Suprapubic skin (tissue), 4 donors: ENCODE measurements around the gene PYM1. TPM values are rescaled to one million over a fixed set of nuclear protein-coding genes. Genes with fewer than 3 reads are reported as not detected.

Experiments
- DNase-seq, 2 donors: peaks; one replicate each; pipeline ENCODE4 v3.0.0-alpha.2; 2019; ENCODE audit warnings: low spot score in 2 of 2
- H3K27ac ChIP-seq: fragments of 200-600 bp; sonication (generic); one replicate; pipeline ENCODE4 v1.5.1; 2019
- H3K27me3 ChIP-seq: fragments of 200-600 bp; sonication (generic); one replicate; pipeline ENCODE4 v1.5.1; 2019
- H3K36me3 ChIP-seq: fragments of 200-600 bp; sonication (generic); one replicate; pipeline ENCODE4 v1.5.1; 2019
- H3K4me1 ChIP-seq: fragments of 200-600 bp; sonication (generic); one replicate; pipeline ENCODE4 v1.5.1; 2019
- H3K4me3 ChIP-seq: fragments of 200-600 bp; sonication (generic); one replicate; pipeline ENCODE4 v1.5.1; 2019; ENCODE audit warnings: mild to moderate bottlenecking
- H3K9me3 ChIP-seq: fragments of 200-600 bp; sonication (generic); one replicate; pipeline ENCODE4 v1.5.1; 2019
- CTCF ChIP-seq, 2 donors: fragments of 200-600 bp in 1 of 2; fragments of 450-650 bp in 1 of 2; sonication (generic) in 1 of 2; IDR thresholded peaks; one replicate each; pipeline ENCODE4 v1.5.1; 2016 to 2019; ENCODE audit warnings: antibody characterized with exemption in 2 of 2, mild to moderate bottlenecking in 1 of 2, moderate library complexity in 1 of 2
- EP300 ChIP-seq: sonication (generic); formaldehyde crosslinking; IDR thresholded peaks from one replicate; pipeline ENCODE4 v1.6.1; 2017; ENCODE audit warnings: antibody characterized with exemption
- POLR2A ChIP-seq, 2 donors: fragments of 450-650 bp; IDR thresholded peaks; one replicate each; pipeline ENCODE4 v1.6.1; 2017; ENCODE audit warnings: antibody characterized with exemption in 2 of 2, mild to moderate bottlenecking in 2 of 2, moderate library complexity in 2 of 2
- POLR2AphosphoS5 ChIP-seq, 3 donors: sonication (generic); formaldehyde crosslinking; IDR thresholded peaks; one replicate each; pipeline ENCODE4 v1.6.1; 2017; ENCODE audit warnings: antibody characterized with exemption in 3 of 3
- WGBS: methylation state at CpG from one replicate; pipeline ENCODE4 v1.1.5; 2018; 5-methylcytosine and 5-hydroxymethylcytosine counted together
- total RNA-seq, 4 donors: library from RNA; depleted of rRNA; stranded (reverse); fragments of >200 nt; gene quantifications; one replicate each; pipeline ENCODE4 v1.1.0, GENCODE V29; 2016

Gene PYM1
- total RNA-seq, 4 donors from 2014 or later, result 32.0 to 41.8 (median 37.4) TPM

GRCh38 chr12:55899082-55899481 is 28.6 kb downstream of the PYM1 start:
- Histone ChIP-seq H3K4me3 (no peak overlapping the region), H3K27ac (no peak overlapping the region), H3K9me3 (no peaks in the 10 kb centered on the region), H3K27me3 (no peaks in the 10 kb centered on the region), H3K36me3 (peaks cover 39% of the 10 kb centered on the region), H3K4me1 (no peaks in the 10 kb centered on the region)
- TF ChIP-seq EP300 (no peak), POLR2A (IDR thresholded peaks at IDR 0.05) (no peak), POLR2AphosphoS5 (IDR thresholded peaks at IDR 0.05) (no peak), CTCF (IDR thresholded peaks at IDR 0.05) (no peak)
- DNase-seq, result no peak
- WGBS, result 48% methylated on average over 2 of the region's 2 CpGs

- DNase-seq, result no peak
- no peaks in the 10 kb centered on the region for H3K4me1 ChIP-seq
- no peak overlapping the region for H3K27ac ChIP-seq
- H3K9me3 ChIP-seq, result no peaks in the 10 kb centered on the region
- H3K4me3 ChIP-seq, result no peak overlapping the region
- H3K27me3 ChIP-seq, result no peaks in the 10 kb centered on the region
- TF ChIP-seq EP300, result no peak
- TF ChIP-seq POLR2A (IDR thresholded peaks at IDR 0.05), result no peak
- no peak for TF ChIP-seq CTCF (IDR thresholded peaks at IDR 0.05)
- no peak for TF ChIP-seq POLR2AphosphoS5 (IDR thresholded peaks at IDR 0.05)
- no peaks in the 10 kb centered on the region for H3K36me3 ChIP-seq
- WGBS, result 85% methylated on average over 1 of the region's 1 CpG
Measured at GRCh38 chr12:55893723-55894122, 34.0 kb downstream of the PYM1 start.

GRCh38 chr12:55891310-55891709 is 36.4 kb downstream of the PYM1 start:
- no peak overlapping the region for H3K4me3 ChIP-seq
- no peak overlapping the region for H3K27ac ChIP-seq
- WGBS, result 79% methylated on average over 4 of the region's 4 CpGs
- no peaks in the 10 kb centered on the region for H3K27me3 ChIP-seq
- no peaks in the 10 kb centered on the region for H3K9me3 ChIP-seq
- no peaks in the 10 kb centered on the region for H3K36me3 ChIP-seq
- no peak for TF ChIP-seq POLR2A (IDR thresholded peaks at IDR 0.05)
- no peak for TF ChIP-seq CTCF (IDR thresholded peaks at IDR 0.05)
- TF ChIP-seq POLR2AphosphoS5 (IDR thresholded peaks at IDR 0.05), result no peak
- no peak for TF ChIP-seq EP300
- no peaks in the 10 kb centered on the region for H3K4me1 ChIP-seq
- no peak for DNase-seq

DNA sequence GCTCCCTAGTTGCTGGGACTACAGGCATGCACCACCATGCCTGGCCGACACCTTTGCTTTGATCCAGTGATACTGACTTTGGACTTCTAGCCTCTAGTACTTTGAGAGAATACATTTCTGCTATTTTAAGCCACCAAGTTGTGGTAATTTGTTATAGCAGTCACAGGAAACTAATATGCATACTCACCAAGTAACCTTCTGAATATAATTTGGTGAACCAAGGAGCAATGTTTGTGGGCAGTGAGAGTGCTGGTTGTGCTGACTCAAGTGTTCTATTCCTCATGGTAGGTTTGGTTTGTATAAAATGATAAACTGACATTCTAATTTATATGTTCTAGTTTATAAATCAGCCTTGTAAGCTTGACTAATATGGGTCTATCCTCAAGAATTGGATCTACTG is 42.6 kb downstream of the PYM1 start:
- Histone ChIP-seq H3K4me1 (no peaks in the 10 kb centered on the region), H3K27ac (no peak overlapping the region), H3K4me3 (no peak overlapping the region), H3K27me3 (no peaks in the 10 kb centered on the region), H3K36me3 (no peaks in the 10 kb centered on the region), H3K9me3 (no peaks in the 10 kb centered on the region)
- no peak for TF ChIP-seq POLR2A (IDR thresholded peaks at IDR 0.05)
- TF ChIP-seq EP300, result no peak
- TF ChIP-seq POLR2AphosphoS5 (IDR thresholded peaks at IDR 0.05), result no peak
- TF ChIP-seq CTCF (IDR thresholded peaks at IDR 0.05), result no peak
- 70% methylated on average over 1 of the region's 1 CpG for WGBS
- DNase-seq, result no peak

GRCh38 chr12:55877824-55878223 is 49.9 kb downstream of the PYM1 start:
- no peaks in the 10 kb centered on the region for H3K9me3 ChIP-seq
- DNase-seq, result no peak
- no peak overlapping the region for H3K4me3 ChIP-seq
- no peak overlapping the region for H3K27ac ChIP-seq
- H3K4me1 ChIP-seq, result peaks cover 11% of the 10 kb centered on the region
- no peaks in the 10 kb centered on the region for H3K36me3 ChIP-seq
- H3K27me3 ChIP-seq, result no peaks in the 10 kb centered on the region
- TF ChIP-seq POLR2AphosphoS5 (IDR thresholded peaks at IDR 0.05) (no peak), EP300 (no peak), CTCF (IDR thresholded peaks at IDR 0.05) (no peak), POLR2A (IDR thresholded peaks at IDR 0.05) (no peak)
